HG03045 (cell line): ENCODE results near the gene PELI1.
A peak's percentile ranks its signal among the peaks of the same experiment; 100 is the strongest.

Experiments used
- ATAC-seq: cut with Tn5 transposase; IDR thresholded peaks from one replicate; pipeline ENCODE4 v1.9.1; 2021; ENCODE audit warnings: mild to moderate bottlenecking, moderate library complexity; ENCODE audit not compliant: unreplicated experiment

The PELI1 gene

GRCh38 chr2:64162516-64162915 lies 18.3 kb upstream of the PELI1 start:
- ATAC-seq, result no peak

DNA sequence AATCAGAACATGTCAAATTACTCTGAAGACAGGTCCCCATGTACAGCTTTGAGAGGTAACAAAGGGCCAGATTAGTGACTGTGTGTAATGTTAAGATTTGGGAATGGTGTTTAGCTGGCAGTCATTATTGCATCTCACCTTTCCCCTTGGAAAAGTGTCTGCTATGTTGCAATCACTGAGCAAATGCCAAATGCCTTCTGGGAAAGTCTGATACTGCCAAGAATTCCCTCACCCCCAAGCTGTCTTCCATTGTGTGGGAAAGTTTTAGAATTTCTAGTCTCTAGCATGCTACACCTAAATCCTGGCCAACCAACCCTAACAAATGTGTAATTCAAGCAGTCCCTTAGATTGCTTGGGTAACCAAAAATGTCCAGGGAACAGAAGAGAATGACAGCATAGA lies 13.6 kb upstream of the PELI1 start:
- no peak for ATAC-seq

DNA sequence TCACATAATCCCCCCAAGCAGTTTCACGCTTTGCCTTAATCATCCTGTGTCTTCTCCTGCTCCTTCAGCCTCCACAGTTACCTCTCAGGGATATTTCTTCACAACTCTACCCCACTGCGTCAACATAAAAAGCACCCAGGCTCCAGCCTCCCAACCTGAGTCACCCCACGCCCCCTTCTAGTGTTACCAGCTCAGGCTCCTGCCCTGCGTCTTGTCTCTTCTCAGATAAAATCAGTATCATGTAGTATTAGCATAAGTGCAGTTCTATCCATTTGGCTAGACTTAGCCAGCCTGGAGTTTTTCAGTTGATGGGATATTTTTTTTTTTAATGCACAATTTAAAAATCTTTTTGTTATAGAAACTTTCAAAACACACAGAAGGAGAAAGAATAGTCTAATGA lies 9.6 kb upstream of the PELI1 start:
- ATAC-seq, result no peak

DNA sequence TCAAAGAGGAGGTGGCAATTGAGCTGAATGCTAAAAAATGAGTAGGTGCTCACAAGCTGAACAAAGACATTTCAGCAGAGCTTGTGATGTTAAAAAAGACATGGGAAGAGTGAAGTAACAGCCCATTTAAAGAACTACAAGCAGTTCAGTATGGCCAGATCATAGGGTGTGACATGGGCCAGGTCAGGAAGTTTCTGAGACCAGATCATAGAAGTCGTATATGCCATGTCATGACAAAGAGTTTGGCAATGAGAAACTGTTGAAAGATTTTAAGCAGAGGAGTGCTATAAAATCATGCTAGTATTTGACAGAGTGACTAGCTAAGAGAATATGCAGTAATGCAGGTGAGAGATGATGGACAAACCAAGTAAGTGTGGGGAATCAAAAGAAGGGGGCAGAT lies 7.3 kb upstream of the PELI1 start:
- ATAC-seq, result no peak

- no peak for ATAC-seq
Measured at GRCh38 chr2:64145714-64146113, 1.5 kb upstream of the PELI1 start.

- ATAC-seq, result no peak
Measured at GRCh38 chr2:64145119-64145518, 899 bp upstream of the PELI1 start.

DNA sequence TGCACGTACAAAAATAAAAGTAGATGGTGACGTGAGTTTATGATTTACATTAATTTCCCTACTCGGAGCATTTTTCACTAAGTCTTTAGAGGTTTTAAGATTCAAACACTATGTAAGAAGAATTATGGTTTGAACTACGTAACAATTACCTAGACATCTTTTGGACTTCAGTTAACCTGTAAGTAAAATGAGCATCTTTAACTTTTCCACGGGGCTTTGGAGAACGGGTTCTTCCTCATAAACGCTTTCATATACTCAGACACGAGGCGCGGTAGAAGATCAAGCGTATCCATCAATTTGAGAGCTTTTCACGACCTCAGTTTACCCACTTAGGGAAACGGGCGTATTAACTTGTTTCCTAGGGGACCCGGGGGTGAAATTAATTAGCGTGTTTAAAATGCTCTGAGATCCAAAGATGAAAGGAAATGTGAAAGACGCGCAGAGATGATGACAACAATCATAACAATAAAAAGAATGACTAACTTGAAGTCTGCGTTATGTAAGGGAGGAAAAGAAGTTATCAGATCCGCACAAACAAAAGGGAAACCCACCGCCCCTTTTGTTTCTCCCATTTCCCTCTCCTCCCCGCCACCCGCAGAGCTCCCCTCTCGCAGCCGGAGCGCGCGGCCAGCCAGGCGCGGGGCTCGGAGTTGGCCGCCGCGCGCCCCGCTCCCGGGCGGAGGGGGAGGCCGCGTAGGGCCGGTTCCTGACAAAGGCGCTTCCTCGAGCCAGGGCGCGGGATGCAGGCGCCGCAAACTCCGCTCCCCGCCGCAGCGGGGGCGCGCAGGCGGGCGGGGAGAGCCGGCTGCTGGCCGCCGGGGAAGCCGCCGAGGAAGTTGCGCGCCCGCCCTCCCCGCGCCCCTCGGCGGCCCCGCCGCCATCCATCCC lies 807 bp downstream of the PELI1 start:
- ATAC-seq, result peak; percentile 18

GRCh38 chr2:64142741-64143168 lies 1.5 kb downstream of the PELI1 start:
- no peak for ATAC-seq

DNA sequence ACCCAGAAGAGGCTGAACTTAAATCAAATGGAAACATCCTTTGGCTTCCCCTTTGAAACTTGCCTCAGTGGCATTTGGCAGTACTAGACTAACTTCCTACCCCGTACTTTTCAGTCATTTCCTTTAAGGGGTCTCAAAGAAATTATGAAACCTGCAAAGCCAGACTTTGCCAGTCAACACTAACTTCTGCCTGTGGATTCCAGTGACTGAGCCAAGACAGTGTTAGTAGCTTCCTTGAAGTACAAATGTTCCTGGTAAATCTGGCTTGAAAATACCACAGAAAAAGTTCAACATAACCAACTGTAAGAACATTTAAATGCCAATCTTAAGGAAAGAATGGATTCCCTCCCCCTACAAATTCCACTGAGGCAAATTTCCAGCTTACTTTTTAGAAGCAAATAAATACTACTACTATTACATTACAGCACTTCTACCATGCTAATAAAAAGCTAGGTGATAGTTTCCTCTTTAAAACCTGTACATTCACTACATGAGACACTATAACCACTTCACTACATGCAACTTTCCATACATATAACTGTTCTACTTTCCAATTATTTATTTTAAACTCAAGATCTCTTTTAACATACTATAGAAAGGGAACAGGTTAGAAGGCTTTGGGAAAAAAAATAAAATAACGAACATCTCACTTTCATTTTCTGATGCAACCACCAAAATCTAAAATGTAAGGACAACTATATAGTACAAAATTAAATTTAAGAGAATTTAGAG lies 2.4 kb downstream of the PELI1 start:
- ATAC-seq, result no peak

DNA sequence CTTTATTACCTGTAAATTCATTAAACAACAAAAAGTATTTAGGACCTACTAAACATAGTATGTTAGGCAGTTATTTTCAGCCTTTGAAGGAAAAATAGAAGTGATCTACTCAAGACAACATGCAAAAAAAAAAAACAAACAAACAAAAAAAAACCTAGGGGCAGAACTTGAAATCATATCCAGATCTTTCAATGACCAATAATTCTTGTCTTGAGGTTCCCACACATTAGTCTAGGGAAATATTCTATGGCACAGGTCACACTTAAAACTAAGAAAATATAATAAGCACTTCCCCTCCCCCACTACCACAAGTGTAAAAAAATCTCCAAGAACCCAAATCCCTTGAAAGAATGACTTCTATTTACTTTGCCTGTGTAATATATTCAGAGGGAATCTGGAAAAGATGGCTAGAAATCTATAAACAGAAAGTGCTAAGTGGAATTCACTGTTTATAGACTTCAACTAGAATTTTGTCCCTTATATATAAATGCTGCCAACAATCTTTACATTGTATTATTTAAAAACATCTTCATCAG lies 3.5 kb downstream of the PELI1 start:
- ATAC-seq, result no peak

DNA sequence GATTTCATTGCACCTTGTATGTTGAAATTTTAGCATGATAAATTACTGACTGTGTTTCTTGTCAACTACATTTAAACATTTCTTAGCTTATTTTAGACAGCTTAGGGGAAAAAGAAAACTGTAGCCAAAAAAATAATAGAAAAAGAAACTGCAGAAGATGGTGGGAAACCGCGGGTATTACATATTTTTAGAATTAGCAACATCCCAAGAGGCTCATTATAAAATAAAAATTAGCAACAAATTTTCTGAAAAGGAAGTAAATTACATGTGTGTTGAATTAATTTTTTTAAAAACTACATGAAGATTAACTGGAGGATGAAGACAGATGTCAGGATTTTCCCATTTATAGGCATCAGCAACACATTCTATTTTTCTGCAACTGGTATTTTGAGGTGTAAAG lies 4.3 kb downstream of the PELI1 start:
- no peak for ATAC-seq

- ATAC-seq, result no peak
Measured at GRCh38 chr2:64137996-64138395, 6.2 kb downstream of the PELI1 start.

GRCh38 chr2:64137567-64137966 lies 6.7 kb downstream of the PELI1 start:
- no peak for ATAC-seq

- no peak for ATAC-seq
Measured at GRCh38 chr2:64135421-64135820, 8.8 kb downstream of the PELI1 start.

- no peak for ATAC-seq
Measured at GRCh38 chr2:64134813-64135212, 9.4 kb downstream of the PELI1 start.

GRCh38 chr2:64133828-64134227 lies 10.4 kb downstream of the PELI1 start:
- ATAC-seq, result no peak

- no peak for ATAC-seq
Measured at GRCh38 chr2:64133354-64133753, 10.9 kb downstream of the PELI1 start.

- no peak for ATAC-seq
Measured at GRCh38 chr2:64130333-64130732, 13.9 kb downstream of the PELI1 start.

GRCh38 chr2:64128943-64129391 lies 15.3 kb downstream of the PELI1 start:
- no peak for ATAC-seq

DNA sequence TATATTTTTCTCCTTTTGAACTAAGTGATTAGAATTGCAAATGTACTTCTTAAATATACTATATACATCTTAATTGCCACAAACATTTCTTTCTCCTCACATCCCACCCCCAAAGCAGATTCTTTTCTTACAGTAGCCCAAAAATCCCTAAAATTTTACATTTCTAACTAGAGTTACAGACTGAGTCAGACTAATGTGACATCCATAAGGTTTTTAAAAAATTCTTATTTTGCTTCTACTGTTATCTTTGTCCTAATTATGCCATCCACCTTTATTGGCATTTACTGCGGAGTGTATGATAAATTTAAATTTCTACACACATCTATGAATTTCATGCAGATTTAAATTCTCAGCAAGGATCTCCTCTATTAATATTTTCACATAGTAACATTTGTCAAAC lies 15.8 kb downstream of the PELI1 start:
- ATAC-seq, result no peak

GRCh38 chr2:64127119-64127518 lies 17.1 kb downstream of the PELI1 start:
- ATAC-seq, result no peak

- ATAC-seq, result no peak
Measured at GRCh38 chr2:64126601-64127000, 17.6 kb downstream of the PELI1 start.
